Osteoblast (primary cell): ENCODE results near the gene CAMK2B. TPM values are rescaled to one million over a fixed set of nuclear protein-coding genes. Genes with fewer than 3 reads are reported as not detected.

Source experiments
- DNase-seq: peaks from one replicate; pipeline ENCODE4 v3.0.0; 2011; ENCODE audit warnings: low spot score, mixed read lengths; ENCODE audit not compliant: insufficient read length; ENCODE audit errors: missing footprints
- H2AFZ ChIP-seq: 2 replicates; pipeline ENCODE4 v1.6.0; 2011; ENCODE audit warnings: mild to moderate bottlenecking, low read length
- H3K27ac ChIP-seq: 2 replicates; pipeline ENCODE4 v1.5.1; 2011; ENCODE audit warnings: mild to moderate bottlenecking, low read depth, low read length, moderate library complexity
- H3K27me3 ChIP-seq: 2 replicates; pipeline ENCODE4 v1.6.0; 2012; ENCODE audit warnings: mild to moderate bottlenecking, control low read depth, inconsistent platforms, low read length, moderate library complexity; ENCODE audit not compliant: insufficient read depth
- H3K36me3 ChIP-seq: 2 replicates; pipeline ENCODE4 v1.5.1; 2011; ENCODE audit warnings: mild to moderate bottlenecking, low read length, control low read depth, moderate library complexity; ENCODE audit not compliant: insufficient read depth
- H3K4me1 ChIP-seq: 2 replicates; pipeline ENCODE4 v1.5.1; 2011; ENCODE audit warnings: mild to moderate bottlenecking, low read length, control low read depth, moderate library complexity; ENCODE audit not compliant: insufficient read depth
- H3K4me2 ChIP-seq: 2 replicates; pipeline ENCODE4 v1.6.0; 2011; ENCODE audit warnings: mild to moderate bottlenecking, low read length; ENCODE audit not compliant: insufficient read depth
- H3K4me3 ChIP-seq: fragments of 200-600 bp; sonication (generic); 3 replicates; pipeline ENCODE4 v1.5.1; 2012; ENCODE audit warnings: mild to moderate bottlenecking, low read length, inconsistent platforms; ENCODE audit not compliant: insufficient read depth
- H3K79me2 ChIP-seq: 2 replicates; pipeline ENCODE4 v1.6.0; 2012; ENCODE audit warnings: mild to moderate bottlenecking, low read length, control low read depth, inconsistent platforms; ENCODE audit not compliant: insufficient read depth
- H3K9me3 ChIP-seq: 2 replicates; pipeline ENCODE4 v1.5.1; 2011; ENCODE audit warnings: low read depth, low read length, control low read depth
- H4K20me1 ChIP-seq: 2 replicates; pipeline ENCODE4 v1.6.0; 2012; ENCODE audit warnings: mild to moderate bottlenecking, low read length, control low read depth; ENCODE audit not compliant: insufficient read depth
- CTCF ChIP-seq: IDR thresholded peaks from 2 replicates; pipeline ENCODE4 v1.5.1; 2011; ENCODE audit warnings: mild to moderate bottlenecking, low read depth, low read length, moderate library complexity; ENCODE audit errors: extremely low read depth
- total RNA-seq: library from RNA; depleted of rRNA; stranded (reverse); fragments of >200 nt; gene quantifications from 2 replicates; pipeline ENCODE4 v1.2.3, GENCODE V29; 2012

CAMK2B gene
- total RNA-seq, 1 donor: not detected

GRCh38 chr7:44263326-44264082 lies 61.9 kb downstream of the CAMK2B start:
- no peak overlapping the region for H2AFZ ChIP-seq
- DNase-seq: no peak
- no peak for TF ChIP-seq CTCF
- H3K9me3 ChIP-seq: no peaks in the 10 kb centered on the region
- peaks cover 36% of the 10 kb centered on the region for H3K27me3 ChIP-seq
- no peaks in the 10 kb centered on the region for H3K36me3 ChIP-seq
- H3K79me2 ChIP-seq: no peaks in the 10 kb centered on the region
- H3K27ac ChIP-seq: no peak overlapping the region
- H4K20me1 ChIP-seq: no peaks in the 10 kb centered on the region
- no peak overlapping the region for H3K4me2 ChIP-seq
- no peak overlapping the region for H3K4me3 ChIP-seq
- H3K4me1 ChIP-seq: peaks cover 15% of the 10 kb centered on the region

DNA sequence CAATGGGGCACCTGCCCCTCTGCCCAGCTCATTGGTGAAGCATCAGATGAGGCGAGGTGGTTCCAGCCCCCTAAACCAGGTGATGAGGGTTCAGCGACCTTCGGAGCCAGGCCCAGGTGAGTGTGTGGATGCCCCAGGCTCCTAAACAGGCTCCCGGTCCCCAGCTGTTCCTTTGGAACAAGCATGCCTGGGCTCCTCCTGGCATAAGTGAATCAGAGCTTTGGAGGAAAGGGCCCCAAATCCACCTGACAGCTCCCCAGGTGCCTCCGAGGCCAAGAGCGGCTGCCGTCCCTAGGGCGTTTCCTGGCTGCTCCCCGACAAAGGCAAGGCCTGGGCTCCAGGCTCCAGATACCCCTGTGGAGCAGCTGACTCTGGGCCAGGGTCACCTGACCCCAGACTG lies 63.4 kb downstream of the CAMK2B start:
- peaks cover 29% of the 10 kb centered on the region for H3K27me3 ChIP-seq
- no peaks in the 10 kb centered on the region for H4K20me1 ChIP-seq
- no peaks in the 10 kb centered on the region for H3K9me3 ChIP-seq
- no peak overlapping the region for H3K27ac ChIP-seq
- H3K4me3 ChIP-seq: no peak overlapping the region
- no peak for DNase-seq
- peaks cover 28% of the 10 kb centered on the region for H3K4me1 ChIP-seq
- H3K79me2 ChIP-seq: no peaks in the 10 kb centered on the region
- no peak overlapping the region for H2AFZ ChIP-seq
- TF ChIP-seq CTCF: no peak
- H3K36me3 ChIP-seq: no peaks in the 10 kb centered on the region
- H3K4me2 ChIP-seq: no peak overlapping the region

GRCh38 chr7:44261240-44261639 lies 64.2 kb downstream of the CAMK2B start:
- Histone ChIP-seq H3K27ac (no peak overlapping the region), H3K4me3 (no peak overlapping the region), H3K27me3 (peaks cover 26% of the 10 kb centered on the region), H2AFZ (no peak overlapping the region), H3K36me3 (no peaks in the 10 kb centered on the region), H3K79me2 (no peaks in the 10 kb centered on the region), H3K4me2 (no peak overlapping the region), H3K4me1 (peaks cover 28% of the 10 kb centered on the region), H4K20me1 (no peaks in the 10 kb centered on the region), H3K9me3 (no peaks in the 10 kb centered on the region)
- no peak for TF ChIP-seq CTCF
- DNase-seq: no peak

DNA sequence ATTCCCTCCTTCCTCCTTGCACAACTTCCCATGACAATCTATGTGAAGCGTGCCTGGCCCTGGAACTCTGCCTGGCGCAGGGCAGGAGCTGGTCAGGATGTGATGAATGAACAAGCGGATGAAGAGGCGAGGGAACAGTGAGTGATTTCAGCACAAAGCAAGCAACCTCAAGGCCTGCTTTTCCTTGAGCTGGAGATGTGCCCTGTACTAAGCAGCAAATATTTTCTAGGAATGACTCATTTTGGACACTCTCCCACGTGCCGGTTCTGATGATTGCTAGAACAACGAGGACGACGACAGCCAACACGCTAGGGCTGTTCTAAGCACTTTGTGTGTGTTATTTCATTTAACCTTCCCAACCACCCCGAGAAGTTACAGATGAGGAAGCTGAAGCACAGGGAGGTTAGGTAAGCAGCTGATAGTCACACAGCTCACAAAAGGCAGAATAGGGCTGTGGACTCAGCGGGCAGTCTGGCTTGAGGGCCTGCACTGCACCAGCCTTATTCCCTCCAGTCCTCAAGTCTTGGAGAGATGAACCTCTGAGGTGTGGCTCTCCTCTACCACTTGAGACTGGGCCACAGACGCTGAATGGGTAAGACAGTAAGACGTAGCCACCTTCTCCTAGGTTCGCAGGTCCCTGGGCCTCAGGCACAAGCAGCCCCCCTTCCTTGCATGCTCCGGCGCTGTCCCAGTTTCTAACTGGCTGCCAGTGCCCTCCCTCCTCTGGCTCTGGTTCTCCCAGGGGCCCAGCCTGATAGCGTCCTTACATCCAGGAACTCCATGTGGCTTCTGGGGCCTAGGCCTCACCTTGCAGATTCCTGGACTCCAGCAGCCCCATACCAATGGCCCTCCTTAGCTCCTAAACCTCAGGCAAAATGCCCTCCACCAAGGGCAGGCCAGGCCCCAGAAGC lies 65.6 kb downstream of the CAMK2B start:
- no peaks in the 10 kb centered on the region for H3K36me3 ChIP-seq
- H4K20me1 ChIP-seq: no peaks in the 10 kb centered on the region
- peak overlapping the region; percentile 13 for H3K4me2 ChIP-seq
- no peaks in the 10 kb centered on the region for H3K79me2 ChIP-seq
- peak overlapping the region; percentile 69 for H3K27ac ChIP-seq
- no peak for TF ChIP-seq CTCF
- DNase-seq: peak; percentile 97
- no peak overlapping the region for H3K4me3 ChIP-seq
- peak overlapping the region; percentile 5 for H2AFZ ChIP-seq
- H3K4me1 ChIP-seq: peaks cover 28% of the 10 kb centered on the region
- H3K27me3 ChIP-seq: peaks cover 13% of the 10 kb centered on the region
- no peaks in the 10 kb centered on the region for H3K9me3 ChIP-seq
